Measurements from ENCODE around the gene TSBP1. TPM values are rescaled to one million over a fixed set of nuclear protein-coding genes. Genes with fewer than 3 reads are reported as not detected.
"Not testable (repeated sequence)": the region's sequence is repeated elsewhere in the genome, so short reads cannot be mapped to it uniquely, and the experiment has no call there.

Gene TSBP1
- total and polyA plus RNA-seq, 12 donors: not detected

DNA sequence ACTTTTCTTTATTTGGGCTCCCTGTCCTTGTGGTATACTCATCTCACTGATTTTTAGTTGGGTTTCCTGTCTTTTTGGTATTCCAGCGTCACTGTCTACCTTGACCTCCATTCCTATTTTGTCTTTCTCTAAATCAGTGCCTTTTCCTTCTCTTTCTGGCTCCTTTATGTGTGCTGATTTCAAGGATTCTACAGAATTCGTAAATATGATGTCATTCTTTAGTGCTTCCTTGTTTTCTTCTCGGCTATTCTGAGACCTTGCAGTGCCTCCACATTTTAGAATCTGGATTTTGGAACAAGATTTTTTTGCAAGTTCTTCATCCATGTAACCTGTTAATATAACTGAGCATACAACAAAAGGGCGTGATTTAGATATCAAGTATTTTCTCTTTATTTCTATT, 78.0 kb downstream of the TSBP1 start:
- TF ChIP-seq, protein P1, sequence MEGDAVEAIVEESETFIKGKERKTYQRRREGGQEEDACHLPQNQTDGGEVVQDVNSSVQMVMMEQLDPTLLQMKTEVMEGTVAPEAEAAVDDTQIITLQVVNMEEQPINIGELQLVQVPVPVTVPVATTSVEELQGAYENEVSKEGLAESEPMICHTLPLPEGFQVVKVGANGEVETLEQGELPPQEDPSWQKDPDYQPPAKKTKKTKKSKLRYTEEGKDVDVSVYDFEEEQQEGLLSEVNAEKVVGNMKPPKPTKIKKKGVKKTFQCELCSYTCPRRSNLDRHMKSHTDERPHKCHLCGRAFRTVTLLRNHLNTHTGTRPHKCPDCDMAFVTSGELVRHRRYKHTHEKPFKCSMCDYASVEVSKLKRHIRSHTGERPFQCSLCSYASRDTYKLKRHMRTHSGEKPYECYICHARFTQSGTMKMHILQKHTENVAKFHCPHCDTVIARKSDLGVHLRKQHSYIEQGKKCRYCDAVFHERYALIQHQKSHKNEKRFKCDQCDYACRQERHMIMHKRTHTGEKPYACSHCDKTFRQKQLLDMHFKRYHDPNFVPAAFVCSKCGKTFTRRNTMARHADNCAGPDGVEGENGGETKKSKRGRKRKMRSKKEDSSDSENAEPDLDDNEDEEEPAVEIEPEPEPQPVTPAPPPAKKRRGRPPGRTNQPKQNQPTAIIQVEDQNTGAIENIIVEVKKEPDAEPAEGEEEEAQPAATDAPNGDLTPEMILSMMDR (IDR thresholded peaks at IDR 0.05): no peak
- no peak for TF ChIP-seq POLR2A (IDR thresholded peaks at IDR 0.05)
- intact Hi-C loops (cut with DNase I): no loop called here
- Histone ChIP-seq H3K27ac (no peak overlapping the region), H3K9me3 (replicated peaks in 1 of 3) (peaks cover 0 to 5% (median 0%) of the 10 kb centered on the region in 3 donors), H3K4me1 (replicated peaks in 1 of 2) (no peaks in the 10 kb centered on the region), H3K4me3 (no peak overlapping the region), H3K27me3 (peaks cover 3% of the 10 kb centered on the region), H3K36me3 (replicated peaks in 1 of 2) (no peaks in the 10 kb centered on the region)
- WGBS, 4 donors: 63 to 73% (median 72%) methylated on average over 4 of the region's 4 CpGs
- no peak for DNase-seq

DNA sequence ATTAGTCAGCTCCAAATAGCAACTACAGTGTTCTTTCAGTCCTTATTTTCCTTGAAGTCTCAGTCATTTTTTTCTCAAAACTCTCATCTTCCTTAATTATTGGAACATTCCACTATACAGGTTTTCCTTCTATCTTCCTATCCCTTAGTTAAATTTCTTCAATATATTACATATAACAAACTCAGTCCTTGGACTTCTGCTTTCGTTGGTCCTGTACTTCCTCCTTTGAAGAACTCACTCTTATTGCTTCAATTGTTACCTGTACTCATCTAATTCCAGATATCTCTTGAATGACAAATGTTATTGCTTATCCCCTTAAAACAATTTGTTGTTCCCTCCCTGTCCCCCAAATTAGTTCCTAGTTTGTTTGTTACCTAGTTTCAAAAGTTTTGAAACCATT, 80.2 kb downstream of the TSBP1 start:
- H3K27ac ChIP-seq: no peak overlapping the region
- no peaks in the 10 kb centered on the region for H3K4me1 ChIP-seq (replicated peaks in 1 of 2)
- no peak overlapping the region for H3K4me3 ChIP-seq
- TF ChIP-seq, protein P1 (IDR thresholded peaks at IDR 0.05): no peak
- TF ChIP-seq POLR2A (IDR thresholded peaks at IDR 0.05): no peak
- no peak for DNase-seq
- H3K27me3 ChIP-seq: peaks cover 3% of the 10 kb centered on the region
- H3K36me3 ChIP-seq (replicated peaks in 1 of 2): no peaks in the 10 kb centered on the region
- 53 to 78% (median 68%) methylated on average over 1 of the region's 1 CpG for WGBS, 4 donors
- H3K9me3 ChIP-seq (replicated peaks in 1 of 3): peaks cover 0 to 5% (median 0%) of the 10 kb centered on the region in 3 donors
- intact Hi-C loops (cut with DNase I): no loop called here

DNA sequence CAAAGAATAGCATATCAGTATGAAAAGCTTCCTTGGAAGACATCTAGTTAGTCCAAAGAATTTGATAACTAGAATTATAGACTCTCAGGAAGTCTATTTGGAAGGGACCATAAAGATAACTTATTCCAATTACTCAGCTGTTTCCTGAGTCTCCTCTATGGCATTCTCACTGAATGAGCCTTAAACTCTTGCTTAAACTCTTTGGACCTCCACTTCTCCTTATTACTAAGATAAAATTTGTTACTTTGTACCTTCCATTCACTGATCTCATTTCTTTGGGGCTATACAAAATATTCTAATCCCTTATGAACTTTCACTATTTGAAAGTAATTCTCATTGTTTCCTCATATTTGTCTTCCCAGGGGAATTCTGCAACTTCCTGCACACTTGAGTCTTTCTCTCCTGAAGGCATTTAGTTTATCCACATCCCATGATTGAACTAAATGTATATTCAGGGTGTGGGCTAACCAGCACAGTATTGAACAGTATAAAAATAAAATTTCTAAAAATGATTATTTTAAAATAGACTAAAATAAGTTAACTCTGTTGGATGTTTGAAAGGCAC, 80.7 kb downstream of the TSBP1 start:
- no peak for DNase-seq
- TF ChIP-seq, protein P1 (IDR thresholded peaks at IDR 0.05): no peak
- no peak for TF ChIP-seq POLR2A (IDR thresholded peaks at IDR 0.05)
- no peaks in the 10 kb centered on the region for H3K36me3 ChIP-seq (replicated peaks in 1 of 2)
- peaks cover 0 to 5% (median 0%) of the 10 kb centered on the region in 3 donors for H3K9me3 ChIP-seq (replicated peaks in 1 of 3)
- no peak overlapping the region for H3K4me3 ChIP-seq
- H3K4me1 ChIP-seq (replicated peaks in 1 of 2): no peaks in the 10 kb centered on the region
- no peak overlapping the region for H3K27ac ChIP-seq
- H3K27me3 ChIP-seq: peaks cover 3% of the 10 kb centered on the region
- intact Hi-C loops (cut with DNase I): no loop called here

DNA sequence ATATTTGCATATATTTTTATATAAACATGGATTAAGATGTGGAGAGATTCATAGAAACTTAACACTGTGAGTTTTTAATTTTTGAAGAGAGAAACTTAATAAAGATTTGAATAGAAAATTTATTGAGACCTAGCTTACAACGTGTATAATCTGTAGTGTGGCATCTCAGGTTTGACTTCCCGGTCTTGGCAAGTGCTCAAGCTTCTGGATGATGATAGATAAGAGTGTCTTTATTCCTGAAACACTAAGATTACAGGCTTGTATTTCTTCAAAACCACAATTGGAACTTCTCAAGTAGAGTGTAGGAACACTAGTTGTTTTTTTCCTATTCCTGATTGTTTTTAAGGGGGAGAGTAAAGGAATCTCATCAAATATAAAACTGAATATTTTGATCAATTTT, 83.3 kb downstream of the TSBP1 start:
- WGBS, 4 donors: 29 to 42% (median 35%) methylated on average over 2 of the region's 2 CpGs
- H3K4me3 ChIP-seq: no peak overlapping the region
- H3K4me1 ChIP-seq (replicated peaks in 1 of 2): no peaks in the 10 kb centered on the region
- no peak overlapping the region for H3K27ac ChIP-seq
- TF ChIP-seq, protein P1 (IDR thresholded peaks at IDR 0.05): no peak
- no peak for TF ChIP-seq POLR2A (IDR thresholded peaks at IDR 0.05)
- no peak for DNase-seq
- no peaks in the 10 kb centered on the region for H3K9me3 ChIP-seq (replicated peaks in 1 of 3)
- intact Hi-C loops (cut with DNase I): no loop called here
- peaks cover 3% of the 10 kb centered on the region for H3K27me3 ChIP-seq
- H3K36me3 ChIP-seq (replicated peaks in 1 of 2): no peaks in the 10 kb centered on the region

DNA sequence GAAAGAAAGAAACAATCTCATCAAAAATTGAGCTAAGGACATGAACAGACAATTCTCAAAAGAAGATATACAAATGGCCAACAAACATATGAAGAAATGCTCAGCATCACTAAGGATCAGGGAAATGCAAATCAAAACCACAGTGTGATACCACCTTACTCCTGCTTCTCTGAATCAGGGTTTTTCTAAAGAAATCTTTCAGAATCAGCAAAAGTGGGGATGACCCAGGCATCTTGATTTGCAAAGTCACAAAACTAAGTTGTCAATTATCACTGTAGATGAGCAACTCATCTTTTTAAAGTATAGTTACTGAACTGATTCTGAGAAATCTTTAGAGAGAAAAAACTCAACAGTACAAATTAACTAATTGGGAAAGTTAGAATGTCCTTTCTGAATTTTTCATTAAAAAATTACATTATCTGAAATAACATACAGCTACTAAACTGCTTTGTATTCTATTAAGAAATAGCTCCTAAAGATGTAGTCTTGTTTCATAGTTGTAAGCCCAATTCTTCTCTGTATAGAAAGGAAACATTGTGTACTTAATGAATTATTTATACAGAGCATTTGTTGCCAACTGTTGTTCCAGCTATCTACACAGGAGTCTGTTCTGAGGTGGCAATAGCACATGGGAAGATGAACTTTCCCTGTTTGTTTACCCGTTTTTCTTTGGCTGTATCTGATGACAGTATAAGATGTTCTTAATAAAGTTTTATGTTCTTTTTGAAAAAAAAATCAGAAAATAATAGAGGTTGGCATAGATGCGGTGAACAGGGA, 97.7 kb downstream of the TSBP1 start:
- H3K9me3 ChIP-seq (replicated peaks in 1 of 3); H3K4me1 ChIP-seq (replicated peaks in 1 of 2); H3K4me3 ChIP-seq; intact Hi-C loops (cut with DNase I); DNase-seq; H3K27ac ChIP-seq; H3K36me3 ChIP-seq (replicated peaks in 1 of 2); H3K27me3 ChIP-seq: not testable (repeated sequence)
- WGBS, 4 donors: 70 to 87% (median 80%) methylated on average over 2 of the region's 2 CpGs
